IMR-90 (cell line): ENCODE measurements around the gene RAB27B. TPM values are rescaled to one million over a fixed set of nuclear protein-coding genes. Genes with fewer than 3 reads are reported as not detected.

ENCODE experiments used
- ATAC-seq: fragments of 200-7000 bp; cut with Tn5 transposase; 2 replicates; pipeline ENCODE4 v1.9.1; 2020; ENCODE audit warnings: low read depth, mild to moderate bottlenecking, moderate library complexity
- BruUV-seq: library from RNA; stranded (reverse); fragments of 400-500 nt; replicated peaks from 2 replicates; lab custom pipeline; 2021; lab: Mats Ljungman, UMichigan
- CTCF ChIA-PET: fragments of 300-600 bp; formaldehyde crosslinking; extraction: SDS; loops from one replicate; lab custom pipeline; 2021; ENCODE audit warnings: antibody characterized with exemption; lab: Yijun Ruan, JAX
- POLR2A ChIA-PET: fragments of 300-600 bp; sonication (Branson Sonifier 250); formaldehyde crosslinking; loops from one replicate; lab custom pipeline; 2022; ENCODE audit warnings: antibody characterized with exemption; ENCODE audit not compliant: unreplicated experiment; lab: Charles Lee
- DNase-seq: peaks from one replicate; pipeline ENCODE4 v3.0.0; 2013
- H2AFZ ChIP-seq: replicated peaks from 2 replicates; pipeline ENCODE3; 2013; ENCODE audit warnings: low read length, mild to moderate bottlenecking; ENCODE audit not compliant: poor library complexity
- H2AK5ac ChIP-seq: 2 replicates; pipeline ENCODE4 v1.6.1; 2013; ENCODE audit warnings: low read depth, low read length, inconsistent platforms
- H2AK9ac ChIP-seq: replicated peaks from 2 replicates; pipeline ENCODE3; 2013; ENCODE audit warnings: mild to moderate bottlenecking, low read depth, low read length, moderate library complexity; ENCODE audit not compliant: poor library complexity
- H2BK120ac ChIP-seq: 2 replicates; pipeline ENCODE4 v1.6.1; 2013; ENCODE audit warnings: low read depth, low read length, inconsistent platforms
- H2BK15ac ChIP-seq: 3 replicates; pipeline ENCODE4 v1.6.1; 2013; ENCODE audit warnings: low read depth, low read length, inconsistent platforms
- H2BK20ac ChIP-seq: 2 replicates; pipeline ENCODE4 v1.6.1; 2013; ENCODE audit warnings: low read depth, mild to moderate bottlenecking, inconsistent platforms, low read length, moderate library complexity
- H2BK5ac ChIP-seq: 2 replicates; pipeline ENCODE4 v1.6.1; 2013; ENCODE audit warnings: mild to moderate bottlenecking, low read depth, low read length, inconsistent platforms; ENCODE audit not compliant: poor library complexity, severe bottlenecking
- H3K14ac ChIP-seq: replicated peaks from 2 replicates; pipeline ENCODE4 v1.6.1; 2013; ENCODE audit warnings: low read depth, low read length, inconsistent platforms
- H3K18ac ChIP-seq: 2 replicates; pipeline ENCODE4 v1.6.1; 2013; ENCODE audit warnings: low read depth, low read length, control low read depth
- H3K23ac ChIP-seq: 2 replicates; pipeline ENCODE4 v1.6.1; 2013; ENCODE audit warnings: low read depth, low read length, inconsistent platforms
- H3K27ac ChIP-seq: 2 replicates; pipeline ENCODE4 v1.5.1; 2013; ENCODE audit warnings: mild to moderate bottlenecking, control low read depth, low read length; ENCODE audit not compliant: insufficient read depth
- H3K27me3 ChIP-seq: 2 replicates; pipeline ENCODE4 v1.6.1; 2013; ENCODE audit warnings: low read length; ENCODE audit not compliant: control insufficient read depth, insufficient read depth
- H3K36me3 ChIP-seq: 2 replicates; pipeline ENCODE4 v1.6.1; 2013; ENCODE audit warnings: low read length, mixed read lengths; ENCODE audit not compliant: control insufficient read depth, insufficient read depth
- H3K4ac ChIP-seq: 2 replicates; pipeline ENCODE4 v1.6.1; 2013; ENCODE audit warnings: low read depth, low read length, inconsistent platforms
- H3K4me1 ChIP-seq: 2 replicates; pipeline ENCODE4 v1.6.1; 2013; ENCODE audit warnings: low read length, mixed read lengths; ENCODE audit not compliant: control insufficient read depth, insufficient read depth
- H3K4me2 ChIP-seq: 2 replicates; pipeline ENCODE4 v1.6.1; 2013; ENCODE audit warnings: low read depth, mild to moderate bottlenecking, control low read depth, low read length, moderate library complexity
- H3K4me3 ChIP-seq: 2 replicates; pipeline ENCODE4 v1.5.1; 2013; ENCODE audit warnings: low read depth, mild to moderate bottlenecking, control low read depth, low read length, moderate library complexity; ENCODE audit not compliant: insufficient read depth
- H3K56ac ChIP-seq: 2 replicates; pipeline ENCODE4 v1.6.1; 2013; ENCODE audit warnings: low read length, inconsistent platforms; ENCODE audit not compliant: insufficient read depth; ENCODE audit errors: extremely low read depth
- H3K79me1 ChIP-seq, 2 experiments: 2 replicates each; pipeline ENCODE4 v1.6.1; 2013; ENCODE audit warnings: low read length in 2 of 2, inconsistent platforms in 1 of 2, low read depth in 1 of 2
- H3K9ac ChIP-seq: 2 replicates; pipeline ENCODE4 v1.6.1; 2013; ENCODE audit warnings: low read depth, low read length, control low read depth
- H3K9me1 ChIP-seq: 2 replicates; pipeline ENCODE4 v1.6.1; 2013; ENCODE audit warnings: low read length, inconsistent platforms; ENCODE audit not compliant: insufficient read depth
- H3K9me3 ChIP-seq: 2 replicates; pipeline ENCODE4 v1.6.1; 2013; ENCODE audit warnings: low read length; ENCODE audit not compliant: control insufficient read depth, insufficient read depth
- H4K20me1 ChIP-seq: 2 replicates; pipeline ENCODE4 v1.6.1; 2013; ENCODE audit warnings: low read length, inconsistent platforms; ENCODE audit not compliant: insufficient read depth
- H4K5ac ChIP-seq: 2 replicates; pipeline ENCODE4 v1.6.1; 2013; ENCODE audit warnings: mild to moderate bottlenecking, low read depth, low read length, control low read depth
- H4K8ac ChIP-seq, 2 experiments: 2 replicates each; pipeline ENCODE4 v1.6.1; 2013; ENCODE audit warnings: low read depth in 2 of 2, low read length in 2 of 2, control low read depth in 1 of 2, inconsistent platforms in 1 of 2
- H4K91ac ChIP-seq: 2 replicates; pipeline ENCODE4 v1.6.1; 2013; ENCODE audit warnings: low read depth, low read length, inconsistent platforms; ENCODE audit not compliant: insufficient read depth
- MAFK ChIP-seq: IDR thresholded peaks from 2 replicates; pipeline ENCODE4 v1.6.1; 2012; ENCODE audit warnings: low read depth, low read length, improper control_type of control experiment
- MAZ ChIP-seq: IDR thresholded peaks from 2 replicates; pipeline ENCODE4 v1.6.1; 2012; ENCODE audit warnings: low read depth, mild to moderate bottlenecking, low read length, improper control_type of control experiment, moderate library complexity, borderline replicate concordance
- NFE2L2 ChIP-seq: fragments of 150-350 bp; IDR thresholded peaks from 2 replicates; pipeline ENCODE4 v1.6.1; 2016; ENCODE audit warnings: low read depth, mild to moderate bottlenecking, low read length
- RCOR1 ChIP-seq: IDR thresholded peaks from 2 replicates; pipeline ENCODE4 v1.6.1; 2012; ENCODE audit warnings: mild to moderate bottlenecking, low read length, improper control_type of control experiment; ENCODE audit not compliant: insufficient replicate concordance
- SMC3 ChIP-seq: fragments of 150-350 bp; IDR thresholded peaks from 2 replicates; pipeline ENCODE4 v1.6.1; 2016; ENCODE audit warnings: low read depth, mild to moderate bottlenecking, antibody characterized with exemption, low read length, moderate library complexity
- dilution Hi-C: fragments of 300-500 bp; cut with HindIII; formaldehyde crosslinking; loops from one replicate; pipeline ENCODE4 v1.14.3; 2018; ENCODE audit warnings: low sequenced_read_pairs; ENCODE audit not compliant: unreplicated experiment
- in situ Hi-C: fragments of 300-500 bp; cut with MboI; formaldehyde crosslinking; loops from 3 replicates; pipeline ENCODE4 v1.14.3; 2019; ENCODE audit warnings: low sequenced_read_pairs, inconsistent platforms, mixed read lengths
- intact Hi-C: fragments of 100-400 bp; cut with micrococcal nuclease; formaldehyde crosslinking; loops from 2 replicates; pipeline ENCODE4 v1.10.0; 2022
- polyA plus RNA-seq, 3 experiments: library from polyadenylated mRNA; depleted of rRNA; stranded (reverse); fragments of >200 nt; gene quantifications; 2 replicates each; pipeline ENCODE4 v1.2.3, GENCODE V29; 2012; ENCODE audit warnings: low replicate concordance in 1 of 3
- total RNA-seq: library from RNA; depleted of rRNA; stranded (reverse); fragments of >200 nt; gene quantifications from 2 replicates; pipeline ENCODE4 v1.2.3, GENCODE V29; 2012
- TF ChIP-seq, protein P1 (sequence below): fragments of 150-350 bp; IDR thresholded peaks from 2 replicates; pipeline ENCODE4 v1.6.1; 2016; ENCODE audit warnings: low read depth, mild to moderate bottlenecking, low read length, moderate library complexity, borderline replicate concordance
- TF ChIP-seq, protein P2 (sequence below): conservative IDR thresholded peaks from 2 replicates; pipeline ENCODE4 v1.5.1; 2012; ENCODE audit warnings: mild to moderate bottlenecking, low read depth, low read length, improper control_type of control experiment

Gene RAB27B
- total and polyA plus RNA-seq, 2 of the 4 experiments (the other 2 are of a cell fraction) = 0.24 to 1.3 TPM

DNA sequence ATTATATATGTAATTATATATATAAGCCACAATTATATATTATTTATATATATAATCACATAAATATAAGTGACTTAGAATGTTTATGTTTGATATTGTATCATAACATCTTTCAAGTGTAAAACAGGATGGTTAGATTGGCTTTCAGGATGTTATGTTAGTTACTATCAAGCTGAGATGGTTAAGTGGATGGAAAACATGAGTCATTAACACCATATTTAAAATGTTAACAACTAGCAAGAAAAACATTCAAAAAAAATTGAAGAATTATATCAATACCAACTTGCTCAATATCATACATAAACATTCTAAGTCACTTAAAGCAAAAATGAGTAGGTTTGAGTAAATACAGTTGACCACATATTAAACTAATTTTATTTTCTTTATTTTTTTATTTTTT, 21.8 kb upstream of the RAB27B start:
- no TSS peak for BruUV-seq
- no peak overlapping the region for H2BK20ac ChIP-seq
- TF ChIP-seq SMC3 (no peak), NFE2L2 (no peak), RCOR1 (no peak), MAFK (no peak), MAZ (no peak)
- TF ChIP-seq, protein P1, sequence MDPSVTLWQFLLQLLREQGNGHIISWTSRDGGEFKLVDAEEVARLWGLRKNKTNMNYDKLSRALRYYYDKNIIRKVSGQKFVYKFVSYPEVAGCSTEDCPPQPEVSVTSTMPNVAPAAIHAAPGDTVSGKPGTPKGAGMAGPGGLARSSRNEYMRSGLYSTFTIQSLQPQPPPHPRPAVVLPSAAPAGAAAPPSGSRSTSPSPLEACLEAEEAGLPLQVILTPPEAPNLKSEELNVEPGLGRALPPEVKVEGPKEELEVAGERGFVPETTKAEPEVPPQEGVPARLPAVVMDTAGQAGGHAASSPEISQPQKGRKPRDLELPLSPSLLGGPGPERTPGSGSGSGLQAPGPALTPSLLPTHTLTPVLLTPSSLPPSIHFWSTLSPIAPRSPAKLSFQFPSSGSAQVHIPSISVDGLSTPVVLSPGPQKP = no peak
- TF ChIP-seq, protein P2, sequence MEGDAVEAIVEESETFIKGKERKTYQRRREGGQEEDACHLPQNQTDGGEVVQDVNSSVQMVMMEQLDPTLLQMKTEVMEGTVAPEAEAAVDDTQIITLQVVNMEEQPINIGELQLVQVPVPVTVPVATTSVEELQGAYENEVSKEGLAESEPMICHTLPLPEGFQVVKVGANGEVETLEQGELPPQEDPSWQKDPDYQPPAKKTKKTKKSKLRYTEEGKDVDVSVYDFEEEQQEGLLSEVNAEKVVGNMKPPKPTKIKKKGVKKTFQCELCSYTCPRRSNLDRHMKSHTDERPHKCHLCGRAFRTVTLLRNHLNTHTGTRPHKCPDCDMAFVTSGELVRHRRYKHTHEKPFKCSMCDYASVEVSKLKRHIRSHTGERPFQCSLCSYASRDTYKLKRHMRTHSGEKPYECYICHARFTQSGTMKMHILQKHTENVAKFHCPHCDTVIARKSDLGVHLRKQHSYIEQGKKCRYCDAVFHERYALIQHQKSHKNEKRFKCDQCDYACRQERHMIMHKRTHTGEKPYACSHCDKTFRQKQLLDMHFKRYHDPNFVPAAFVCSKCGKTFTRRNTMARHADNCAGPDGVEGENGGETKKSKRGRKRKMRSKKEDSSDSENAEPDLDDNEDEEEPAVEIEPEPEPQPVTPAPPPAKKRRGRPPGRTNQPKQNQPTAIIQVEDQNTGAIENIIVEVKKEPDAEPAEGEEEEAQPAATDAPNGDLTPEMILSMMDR = no peak
- no peak overlapping the region for H3K9ac ChIP-seq
- H3K36me3 ChIP-seq = no peaks in the 10 kb centered on the region
- no peak overlapping the region for H2AK9ac ChIP-seq
- DNase-seq (peak; percentile 24), ATAC-seq (no peak)
- no peak overlapping the region for H3K4ac ChIP-seq
- H2BK15ac ChIP-seq = no peak overlapping the region
- no peak overlapping the region for H4K8ac ChIP-seq
- H2BK5ac ChIP-seq = no peak overlapping the region
- H2AK5ac ChIP-seq = no peak overlapping the region
- no peaks in the 10 kb centered on the region for H3K27me3 ChIP-seq
- in situ Hi-C loops (no loop called here), intact Hi-C loops (no loop called here), dilution Hi-C loops (no loop called here)
- no peak overlapping the region for H2BK120ac ChIP-seq
- H3K23ac ChIP-seq = no peak overlapping the region
- H4K5ac ChIP-seq = no peak overlapping the region
- no peak overlapping the region for H3K56ac ChIP-seq
- peaks cover 6% of the 10 kb centered on the region; the same call in 1 of the 2 replicates for H3K4me1 ChIP-seq
- no peak overlapping the region for H2AFZ ChIP-seq
- H4K20me1 ChIP-seq = no peaks in the 10 kb centered on the region
- H4K91ac ChIP-seq = no peak overlapping the region
- H3K14ac ChIP-seq = no peak overlapping the region
- POLR2A ChIA-PET = no interaction called here
- CTCF ChIA-PET = no interaction called here
- H3K27ac ChIP-seq = no peak overlapping the region
- no peak overlapping the region; the same call in 1 of the 2 replicates for H3K18ac ChIP-seq
- no peak overlapping the region for H3K4me3 ChIP-seq
- no peaks in the 10 kb centered on the region for H3K9me1 ChIP-seq
- no peak overlapping the region for H3K4me2 ChIP-seq
- no peaks in the 10 kb centered on the region for H3K79me1 ChIP-seq
- no peaks in the 10 kb centered on the region for H3K9me3 ChIP-seq
